GM13976 (cell line): ENCODE data around the gene MUC3A.
A peak's percentile ranks its signal among the peaks of the same experiment; 100 is the strongest.

Source experiments
- DNase-seq: peaks from one replicate; pipeline ENCODE4 v3.0.0; 2012; ENCODE audit warnings: low spot score
- in situ Hi-C: fragments of 300-500 bp; cut with MboI; formaldehyde crosslinking; loops from one replicate; pipeline ENCODE4 v1.12.0; 2022; ENCODE audit warnings: low sequenced_read_pairs, mixed read lengths, inconsistent platforms; ENCODE audit not compliant: unreplicated experiment
- TF ChIP-seq, protein P1 (sequence below): IDR thresholded peaks from 2 replicates; pipeline ENCODE4 v1.5.1; 2012; ENCODE audit warnings: borderline replicate concordance, mild to moderate bottlenecking; ENCODE audit not compliant: insufficient read depth; ENCODE audit errors: extremely low read depth, missing control alignments, control extremely low read depth

The MUC3A gene

DNA sequence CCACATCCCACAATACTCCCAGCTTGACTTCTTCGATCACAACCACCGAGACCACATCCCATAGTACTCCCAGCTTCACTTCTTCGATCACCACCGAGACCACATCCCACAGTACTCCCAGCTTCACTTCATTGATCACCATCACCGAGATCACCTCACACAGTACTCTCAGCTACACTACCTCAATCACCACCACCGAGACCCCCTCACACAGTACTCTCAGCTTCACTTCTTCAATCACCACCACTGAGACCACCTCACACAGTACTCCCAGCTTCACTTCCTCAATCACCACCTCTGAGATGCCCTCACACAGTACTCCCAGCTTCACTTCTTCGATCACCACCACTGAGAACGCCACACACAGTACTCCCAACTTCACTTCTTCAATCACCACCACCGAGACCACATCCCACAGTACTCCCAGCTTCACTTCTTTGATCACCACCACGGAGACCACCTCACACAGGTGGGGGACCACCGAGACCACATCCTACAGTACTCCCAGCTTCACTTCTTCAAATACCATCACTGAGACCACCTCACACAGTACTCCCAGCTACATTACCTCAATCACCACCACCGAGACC is 8.6 kb downstream of the MUC3A start:
- in situ Hi-C loops = loop anchor here (10.0 kb wide), 1 partner anchor 53 kb away; no protein-coding TSS in a partner anchor
- peak; percentile 45 for DNase-seq
- TF ChIP-seq, protein P1, sequence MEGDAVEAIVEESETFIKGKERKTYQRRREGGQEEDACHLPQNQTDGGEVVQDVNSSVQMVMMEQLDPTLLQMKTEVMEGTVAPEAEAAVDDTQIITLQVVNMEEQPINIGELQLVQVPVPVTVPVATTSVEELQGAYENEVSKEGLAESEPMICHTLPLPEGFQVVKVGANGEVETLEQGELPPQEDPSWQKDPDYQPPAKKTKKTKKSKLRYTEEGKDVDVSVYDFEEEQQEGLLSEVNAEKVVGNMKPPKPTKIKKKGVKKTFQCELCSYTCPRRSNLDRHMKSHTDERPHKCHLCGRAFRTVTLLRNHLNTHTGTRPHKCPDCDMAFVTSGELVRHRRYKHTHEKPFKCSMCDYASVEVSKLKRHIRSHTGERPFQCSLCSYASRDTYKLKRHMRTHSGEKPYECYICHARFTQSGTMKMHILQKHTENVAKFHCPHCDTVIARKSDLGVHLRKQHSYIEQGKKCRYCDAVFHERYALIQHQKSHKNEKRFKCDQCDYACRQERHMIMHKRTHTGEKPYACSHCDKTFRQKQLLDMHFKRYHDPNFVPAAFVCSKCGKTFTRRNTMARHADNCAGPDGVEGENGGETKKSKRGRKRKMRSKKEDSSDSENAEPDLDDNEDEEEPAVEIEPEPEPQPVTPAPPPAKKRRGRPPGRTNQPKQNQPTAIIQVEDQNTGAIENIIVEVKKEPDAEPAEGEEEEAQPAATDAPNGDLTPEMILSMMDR = no peak

- TF ChIP-seq, protein P1 = no peak
- no peak for DNase-seq
- in situ Hi-C loops = loop anchor here (10.0 kb wide), 1 partner anchor 55 kb away; no protein-coding TSS in a partner anchor
Observed at GRCh38 chr7:100959894-100960293, 10.6 kb downstream of the MUC3A start.

DNA sequence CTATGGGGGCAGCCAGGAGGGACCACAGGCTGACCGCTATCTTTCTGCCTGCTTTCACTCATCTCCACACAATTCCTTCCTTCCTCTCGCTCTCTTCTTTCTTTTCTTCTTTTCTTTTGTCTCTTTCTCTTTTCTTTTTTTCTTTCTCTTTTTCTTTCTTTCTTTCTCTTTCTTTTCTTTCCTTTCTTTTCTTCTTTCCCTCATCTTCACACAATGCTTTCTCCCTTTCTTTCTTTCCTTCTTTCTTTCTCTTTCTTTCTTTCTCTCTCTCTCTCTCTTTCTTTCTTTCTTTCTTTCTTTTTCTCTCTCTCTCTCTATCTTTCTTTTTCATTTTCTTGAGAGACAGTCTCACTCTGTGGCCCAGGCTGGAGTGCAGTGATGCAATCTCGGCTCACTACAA is 13.2 kb downstream of the MUC3A start:
- TF ChIP-seq, protein P1 = no peak
- no peak for DNase-seq
- in situ Hi-C loops = no loop called here

GRCh38 chr7:100963386-100963785 is 14.1 kb downstream of the MUC3A start:
- DNase-seq = peak; percentile 29
- in situ Hi-C loops = no loop called here
- TF ChIP-seq, protein P1 = no peak

DNA sequence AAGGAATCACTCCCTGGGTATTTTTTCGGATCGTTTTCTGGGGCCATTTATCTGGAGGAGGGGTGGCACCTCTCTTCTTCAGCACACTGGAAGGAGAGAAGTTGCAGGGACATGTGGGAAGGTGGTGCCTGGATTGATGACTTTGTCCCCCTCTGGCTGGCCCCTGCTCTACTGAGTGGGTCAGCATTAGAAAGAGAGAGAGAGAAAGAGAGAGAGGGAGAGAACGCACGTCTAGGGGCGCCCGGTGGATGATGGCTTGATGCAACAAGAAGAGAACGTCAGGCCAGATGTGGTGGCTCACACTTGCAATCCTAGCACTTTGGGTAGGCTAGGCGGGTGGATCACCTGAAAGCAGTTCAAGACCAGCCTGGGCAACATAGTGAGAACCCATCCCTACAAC is 14.5 kb downstream of the MUC3A start:
- DNase-seq = no peak
- in situ Hi-C loops = no loop called here

GRCh38 chr7:100964630-100965029 is 15.3 kb downstream of the MUC3A start:
- in situ Hi-C loops = loop anchor here (5.0 kb wide), 1 partner anchor 93 kb away; no protein-coding TSS in a partner anchor
- peak; percentile 41 for DNase-seq

More for the DNA sequence above, 14.5 kb downstream of the MUC3A start:
- TF ChIP-seq, protein P1 = no peak

More at GRCh38 chr7:100964630-100965029, 15.3 kb downstream of the MUC3A start:
- TF ChIP-seq, protein P1 = peak; percentile 0
